K562 (cell line): Measurements from ENCODE around the gene DOCK4. TPM values are rescaled to one million over a fixed set of nuclear protein-coding genes. Genes with fewer than 3 reads are reported as not detected.

Experiments
- ATAC-seq: fragments of 200-7000 bp; cut with Tn5 transposase; 3 replicates; pipeline ENCODE4 v1.9.1; 2020; ENCODE audit warnings: moderate library complexity
- BruUV-seq: library from RNA; stranded (reverse); fragments of 400-500 nt; replicated peaks from 2 replicates; lab custom pipeline; 2021; lab: Mats Ljungman, UMichigan
- CTCF ChIA-PET: fragments of 300-600 bp; formaldehyde crosslinking; extraction: SDS; loops from one replicate; lab custom pipeline; 2021; ENCODE audit warnings: low intra/inter-chr PET ratio; lab: Yijun Ruan, JAX
- POLR2A ChIA-PET: fragments of 300-600, 350-650 bp; sonication (Branson Sonifier 250); formaldehyde crosslinking; extraction: SDS; loops from one replicate; lab custom pipeline; 2021; ENCODE audit warnings: antibody characterized with exemption, inconsistent platforms; lab: Yijun Ruan, JAX
- DNase-seq, 4 experiments: peaks; one replicate each; pipeline versions ENCODE4 v3.0.0 to v3.0.0-alpha.2; 2011 to 2018; ENCODE audit warnings: low spot score in 3 of 4, mixed read lengths in 3 of 4; ENCODE audit errors: extremely low read depth in 1 of 4
- FAIRE-seq: peaks from 2 replicates; lab custom pipeline; 2011; peaks lifted over from hg19 to GRCh38; lab: Jason Lieb, UNC
- H2AFZ ChIP-seq: 2 replicates; pipeline ENCODE4 v1.6.0; 2011; ENCODE audit warnings: low read depth, low read length, control low read depth, inconsistent platforms
- H3K27ac ChIP-seq: fragments of 200-600 bp; 3 replicates; pipeline ENCODE4 v1.8.0; 2011; ENCODE audit warnings: low read depth, mild to moderate bottlenecking, control low read depth, inconsistent platforms, low read length, moderate library complexity, mixed read lengths; ENCODE audit errors: extremely low read depth
- H3K27me3 ChIP-seq, 2 experiments: fragments of 300-600 bp in 1 of 2; 2 replicates in 1 of 2; 3 replicates in 1 of 2; pipeline versions ENCODE4 v1.6.0 to v1.8.0; 2011; ENCODE audit warnings: inconsistent platforms in 2 of 2, low read length in 2 of 2, mild to moderate bottlenecking in 1 of 2, mixed read lengths in 1 of 2, moderate library complexity in 1 of 2; ENCODE audit not compliant: control insufficient read depth in 2 of 2, insufficient read depth in 2 of 2
- H3K36me3 ChIP-seq: fragments of 300-600 bp; 3 replicates; pipeline ENCODE4 v1.8.0; 2011; ENCODE audit warnings: mild to moderate bottlenecking, low read length, inconsistent platforms; ENCODE audit not compliant: control insufficient read depth, insufficient read depth
- H3K4me1 ChIP-seq, 2 experiments: fragments of 200-600 bp in 1 of 2; replicated peaks in 1 of 2; 2 replicates in 1 of 2; 3 replicates in 1 of 2; pipeline versions ENCODE4 v1.5.1 to v1.8.0; 2011; ENCODE audit warnings: inconsistent platforms in 2 of 2, low read length in 2 of 2, mild to moderate bottlenecking in 1 of 2, mixed read lengths in 1 of 2, moderate library complexity in 1 of 2; ENCODE audit not compliant: control insufficient read depth in 2 of 2, insufficient read depth in 2 of 2
- H3K4me2 ChIP-seq: 2 replicates; pipeline ENCODE4 v1.6.1; 2011; ENCODE audit warnings: low read length, control low read depth, inconsistent platforms, mixed read lengths; ENCODE audit not compliant: insufficient read depth
- H3K4me3 ChIP-seq: fragments of 200-600 bp; sonication (generic), shearing (Covaris generic); 2 replicates; pipeline ENCODE4 v1.5.1; 2016; ENCODE audit warnings: control low read depth, inconsistent platforms
- H3K79me2 ChIP-seq: fragments of 200-600 bp; 3 replicates; pipeline ENCODE4 v1.8.0; 2011; ENCODE audit warnings: low read length, inconsistent platforms; ENCODE audit not compliant: control insufficient read depth, insufficient read depth
- H3K9ac ChIP-seq, 2 experiments: 2 replicates each; pipeline versions ENCODE4 v1.6.0 to v1.6.1; 2011; ENCODE audit warnings: low read depth in 2 of 2, low read length in 2 of 2, control low read depth in 1 of 2, inconsistent platforms in 1 of 2, mild to moderate bottlenecking in 1 of 2, mixed read lengths in 1 of 2; ENCODE audit not compliant: insufficient read depth in 1 of 2
- H3K9me1 ChIP-seq: one replicate; pipeline ENCODE4 v1.6.0; 2011; ENCODE audit warnings: inconsistent platforms, mild to moderate bottlenecking, low read length, moderate library complexity; ENCODE audit not compliant: control insufficient read depth, insufficient read depth
- H3K9me3 ChIP-seq: replicated peaks from 2 replicates; pipeline ENCODE4 v1.5.1; 2011; ENCODE audit warnings: low read depth, low read length, inconsistent platforms; ENCODE audit not compliant: control insufficient read depth, insufficient read depth
- H4K20me1 ChIP-seq: replicated peaks from 2 replicates; pipeline ENCODE4 v1.6.1; 2011; ENCODE audit warnings: low read length, inconsistent platforms, mixed read lengths; ENCODE audit not compliant: control insufficient read depth, insufficient read depth
- BMI1 ChIP-seq: fragments of 150-350 bp; IDR thresholded peaks from 2 replicates; pipeline ENCODE4 v1.6.1; 2014; ENCODE audit warnings: low read length
- CHD4 ChIP-seq: fragments of 200-600 bp; sonication (generic); IDR thresholded peaks from 3 replicates; pipeline ENCODE4 v1.6.1; 2012; ENCODE audit warnings: low read depth, mild to moderate bottlenecking, mixed read lengths, low read length, inconsistent platforms; ENCODE audit not compliant: insufficient read depth, insufficient replicate concordance, poor library complexity, severe bottlenecking
- FUS ChIP-seq: fragments of 200-400 bp; formaldehyde crosslinking; optimal IDR thresholded peaks from 2 replicates; pipeline ENCODE3; 2017; ENCODE audit warnings: low read depth, low read length
- GATA2 ChIP-seq: sonication (generic); formaldehyde crosslinking; IDR thresholded peaks from 2 replicates; pipeline ENCODE4 v1.4.0; 2020; ENCODE audit warnings: mild to moderate bottlenecking, missing genetic modification reagents
- GTF2E2 ChIP-seq: fragments of 200-800 bp; sonication (Bioruptor generic); IDR thresholded peaks from 2 replicates; pipeline ENCODE4 v1.6.1; 2016; ENCODE audit warnings: missing genetic modification characterization, missing compliant biosample characterization
- HDAC1 ChIP-seq, 2 experiments: fragments of 450-650 bp; IDR thresholded peaks; 2 replicates each; pipeline ENCODE4 v1.6.1; 2016 to 2017; ENCODE audit warnings: inconsistent platforms in 1 of 2, mild to moderate bottlenecking in 1 of 2, moderate library complexity in 1 of 2
- KLF16 ChIP-seq: IDR thresholded peaks from 2 replicates; pipeline ENCODE4 v1.6.1; 2016; ENCODE audit warnings: antibody characterized with exemption
- NKRF ChIP-seq: fragments of 450-650 bp; IDR thresholded peaks from 2 replicates; pipeline ENCODE4 v1.6.1; 2016; ENCODE audit warnings: borderline replicate concordance
- POLR2A ChIP-seq: fragments of 450-650 bp; conservative IDR thresholded peaks from 2 replicates; pipeline ENCODE4 v1.6.1; 2016
- SAP30 ChIP-seq: fragments of 200-600 bp; sonication (generic); IDR thresholded peaks from 2 replicates; pipeline ENCODE4 v1.6.1; 2012; ENCODE audit warnings: borderline replicate concordance, low read depth, mild to moderate bottlenecking, moderate library complexity, low read length, control low read depth, inconsistent platforms; ENCODE audit not compliant: insufficient read depth, poor library complexity, severe bottlenecking
- SMAD2 ChIP-seq: fragments of 150-350 bp; IDR thresholded peaks from 2 replicates; pipeline ENCODE4 v1.6.1; 2014; ENCODE audit warnings: low read depth, mild to moderate bottlenecking, low read length
- TSC22D4 ChIP-seq: fragments of 450-650 bp; IDR thresholded peaks from 2 replicates; pipeline ENCODE4 v1.6.1; 2016; ENCODE audit warnings: missing genetic modification characterization, missing biosample characterization, control low read depth
- ZNF830 ChIP-seq: fragments of 250-450 bp; sonication (Bioruptor Pico); IDR thresholded peaks from 2 replicates; pipeline ENCODE4 v1.5.0; 2021; ENCODE audit warnings: mild to moderate bottlenecking
- ZSCAN32 ChIP-seq: fragments of 450-650 bp; formaldehyde crosslinking; IDR thresholded peaks from 2 replicates; pipeline ENCODE4 v1.4.0; 2020; ENCODE audit warnings: mild to moderate bottlenecking, moderate library complexity
- WGBS: fragments of 100-300 bp; shearing (Covaris generic); methylation state at CpG from one replicate; pipeline ENCODE4 v1.1.6; 2016; ENCODE audit warnings: low coverage, mixed read lengths; ENCODE audit not compliant: insufficient coverage; ENCODE audit errors: missing lambda C conversion rate; 5-methylcytosine and 5-hydroxymethylcytosine counted together
- in situ Hi-C: fragments of 300-500 bp; cut with MboI; formaldehyde crosslinking; loops from 4 replicates; pipeline ENCODE4 v1.15.0; 2018; ENCODE audit warnings: inconsistent platforms, mixed read lengths
- intact Hi-C: fragments of 100-400 bp; cut with micrococcal nuclease; formaldehyde crosslinking; loops from 2 replicates; pipeline ENCODE4 v1.14.2; 2022
- polyA plus RNA-seq, 8 experiments: library from polyadenylated mRNA; depleted of rRNA in 4 of 8; stranded (reverse) in 5 of 8; unstranded in 3 of 8; fragments of >200 nt; fragmentation: Nextera tagmentation in 2 of 8; fragmentation: Illumina TruSeq in 1 of 8; extraction: Ambion mirVana in 2 of 8; extraction: Trizol in 1 of 8; gene quantifications; 2 replicates each; pipeline versions ENCODE4 v1.2.1 to v1.2.3, GENCODE V29; 2011 to 2014; ENCODE audit warnings: inconsistent platforms in 1 of 8, missing spikeins in 1 of 8
- total RNA-seq, 7 experiments: library from RNA; depleted of rRNA in 6 of 7; stranded (reverse); fragments of >200 nt in 6 of 7; fragmentation: Illumina TruSeq in 2 of 7; extraction: Trizol in 2 of 7; gene quantifications; 2 replicates each; pipeline versions ENCODE4 v1.2.1 to v1.2.3, GENCODE V29; 2011 to 2021; ENCODE audit warnings: low replicate concordance in 1 of 7
- TF ChIP-seq, protein P1 (sequence below): IDR thresholded peaks from 2 replicates; pipeline ENCODE4 v1.6.1; 2011; ENCODE audit warnings: borderline replicate concordance, low read depth, mild to moderate bottlenecking, moderate library complexity, low read length; ENCODE audit not compliant: insufficient read depth, poor library complexity, severe bottlenecking
- TF ChIP-seq, protein P2 (sequence below), 3 experiments: fragments of 200-800 bp in 1 of 3; sonication (Bioruptor generic) in 1 of 3; sonication (generic) in 1 of 3; formaldehyde crosslinking in 1 of 3; IDR thresholded peaks; 2 replicates each; pipeline versions ENCODE4 v1.6.1 to v1.8.0; 2016 to 2022; ENCODE audit warnings: mild to moderate bottlenecking in 2 of 3, missing compliant biosample characterization in 2 of 3, missing genetic modification characterization in 2 of 3, missing genetic modification reagents in 1 of 3
- TF ChIP-seq, protein P3 (sequence below): fragments of 250-450 bp; sonication (Bioruptor Pico); IDR thresholded peaks from 2 replicates; pipeline ENCODE4 v1.8.0; 2021; ENCODE audit warnings: moderate library complexity, mild to moderate bottlenecking, inconsistent platforms
- TF ChIP-seq, protein P4 (sequence below): sonication (generic); formaldehyde crosslinking; IDR thresholded peaks from 2 replicates; pipeline ENCODE4 v1.9.0; 2022; ENCODE audit warnings: mild to moderate bottlenecking, missing genetic modification reagents

The DOCK4 gene
- total and polyA plus RNA-seq, 9 of the 15 experiments (the other 6 are each of a cell fraction or from before 2014, with no cell fraction given): 0.42 to 5.7 (median 2.3) TPM

GRCh38 chr7:111958431-111958830 lies 247.8 kb downstream of the DOCK4 start:
- under 1% methylated on average over 3 of the region's 3 CpGs for WGBS
- Histone ChIP-seq H3K27ac (no peak overlapping the region), H3K9me1 (no peaks in the 10 kb centered on the region), H3K36me3 (no peaks in the 10 kb centered on the region), H3K4me3 (no peak overlapping the region), H3K4me2 (no peak overlapping the region), H3K4me1 (peaks cover 0 to 2% of the 10 kb centered on the region in 2 experiments; a peak in 2 of 5 replicates), H3K9me3 (no peaks in the 10 kb centered on the region), H2AFZ (no peak overlapping the region), H3K27me3 (peaks cover 3 to 9% of the 10 kb centered on the region in 2 experiments; a peak in 3 of 5 replicates), H3K9ac (no peak overlapping the region), H4K20me1 (no peaks in the 10 kb centered on the region), H3K79me2 (no peaks in the 10 kb centered on the region)
- CTCF ChIA-PET: no interaction called here
- POLR2A ChIA-PET: interaction anchor here (0.6 kb wide), 1 partner anchor 129 kb away, joined by 3 read pairs; no protein-coding TSS in a partner anchor
- in situ Hi-C loops: no loop called here
- intact Hi-C loops: no loop called here
- BruUV-seq: no TSS peak
- no peak for ATAC-seq
- no peak for DNase-seq
- FAIRE-seq: no peak
- no peak for TF ChIP-seq SMAD2
- TF ChIP-seq TSC22D4: no peak
- no peak for TF ChIP-seq KLF16
- no peak for TF ChIP-seq HDAC1 (IDR thresholded peaks at IDR 0.05)
- TF ChIP-seq, protein P1, sequence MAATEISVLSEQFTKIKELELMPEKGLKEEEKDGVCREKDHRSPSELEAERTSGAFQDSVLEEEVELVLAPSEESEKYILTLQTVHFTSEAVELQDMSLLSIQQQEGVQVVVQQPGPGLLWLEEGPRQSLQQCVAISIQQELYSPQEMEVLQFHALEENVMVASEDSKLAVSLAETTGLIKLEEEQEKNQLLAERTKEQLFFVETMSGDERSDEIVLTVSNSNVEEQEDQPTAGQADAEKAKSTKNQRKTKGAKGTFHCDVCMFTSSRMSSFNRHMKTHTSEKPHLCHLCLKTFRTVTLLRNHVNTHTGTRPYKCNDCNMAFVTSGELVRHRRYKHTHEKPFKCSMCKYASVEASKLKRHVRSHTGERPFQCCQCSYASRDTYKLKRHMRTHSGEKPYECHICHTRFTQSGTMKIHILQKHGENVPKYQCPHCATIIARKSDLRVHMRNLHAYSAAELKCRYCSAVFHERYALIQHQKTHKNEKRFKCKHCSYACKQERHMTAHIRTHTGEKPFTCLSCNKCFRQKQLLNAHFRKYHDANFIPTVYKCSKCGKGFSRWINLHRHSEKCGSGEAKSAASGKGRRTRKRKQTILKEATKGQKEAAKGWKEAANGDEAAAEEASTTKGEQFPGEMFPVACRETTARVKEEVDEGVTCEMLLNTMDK: no peak
- no peak for TF ChIP-seq NKRF
- no peak for TF ChIP-seq GTF2E2 (tag)
- TF ChIP-seq SAP30: no peak
- TF ChIP-seq BMI1: no peak
- TF ChIP-seq ZNF830: no peak
- no peak for TF ChIP-seq FUS
- no peak for TF ChIP-seq CHD4
- no peak for TF ChIP-seq POLR2A
- TF ChIP-seq, protein P2, sequence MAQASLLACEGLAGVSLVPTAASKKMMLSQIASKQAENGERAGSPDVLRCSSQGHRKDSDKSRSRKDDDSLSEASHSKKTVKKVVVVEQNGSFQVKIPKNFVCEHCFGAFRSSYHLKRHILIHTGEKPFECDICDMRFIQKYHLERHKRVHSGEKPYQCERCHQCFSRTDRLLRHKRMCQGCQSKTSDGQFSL (CRISPR knock-in tag; IDR thresholded peaks at IDR 0.05): no peak
- TF ChIP-seq, protein P2 (tag; IDR thresholded peaks at IDR 0.05): no peak
- TF ChIP-seq GATA2 (CRISPR knock-in tag): no peak
- TF ChIP-seq, protein P3, sequence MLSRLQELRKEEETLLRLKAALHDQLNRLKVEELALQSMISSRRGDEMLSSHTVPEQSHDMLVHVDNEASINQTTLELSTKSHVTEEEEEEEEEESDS: no peak
- TF ChIP-seq, protein P4, sequence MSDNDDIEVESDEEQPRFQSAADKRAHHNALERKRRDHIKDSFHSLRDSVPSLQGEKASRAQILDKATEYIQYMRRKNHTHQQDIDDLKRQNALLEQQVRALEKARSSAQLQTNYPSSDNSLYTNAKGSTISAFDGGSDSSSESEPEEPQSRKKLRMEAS (CRISPR knock-in tag): no peak
- TF ChIP-seq ZSCAN32: no peak
